C4-2B (cell line): ENCODE measurements around the gene OTUD6A.

ENCODE experiments used
- H3K27ac ChIP-seq: fragments of 450-650 bp; 2 replicates; pipeline ENCODE4 v1.5.1; 2017
- ZFX ChIP-seq: fragments of 450-650 bp; IDR thresholded peaks from 2 replicates; pipeline ENCODE4 v1.6.1; 2017
- TF ChIP-seq, protein P1 (sequence below): fragments of 450-650 bp; conservative IDR thresholded peaks from 2 replicates; pipeline ENCODE4 v1.5.1; 2017; ENCODE audit warnings: mild to moderate bottlenecking

Gene OTUD6A

GRCh38 chrX:70029863-70030262 lies 32.4 kb upstream of the OTUD6A start:
- no peak overlapping the region for H3K27ac ChIP-seq
- no peak for TF ChIP-seq ZFX

- H3K27ac ChIP-seq = no peak overlapping the region
- TF ChIP-seq ZFX = no peak
- TF ChIP-seq, protein P1, sequence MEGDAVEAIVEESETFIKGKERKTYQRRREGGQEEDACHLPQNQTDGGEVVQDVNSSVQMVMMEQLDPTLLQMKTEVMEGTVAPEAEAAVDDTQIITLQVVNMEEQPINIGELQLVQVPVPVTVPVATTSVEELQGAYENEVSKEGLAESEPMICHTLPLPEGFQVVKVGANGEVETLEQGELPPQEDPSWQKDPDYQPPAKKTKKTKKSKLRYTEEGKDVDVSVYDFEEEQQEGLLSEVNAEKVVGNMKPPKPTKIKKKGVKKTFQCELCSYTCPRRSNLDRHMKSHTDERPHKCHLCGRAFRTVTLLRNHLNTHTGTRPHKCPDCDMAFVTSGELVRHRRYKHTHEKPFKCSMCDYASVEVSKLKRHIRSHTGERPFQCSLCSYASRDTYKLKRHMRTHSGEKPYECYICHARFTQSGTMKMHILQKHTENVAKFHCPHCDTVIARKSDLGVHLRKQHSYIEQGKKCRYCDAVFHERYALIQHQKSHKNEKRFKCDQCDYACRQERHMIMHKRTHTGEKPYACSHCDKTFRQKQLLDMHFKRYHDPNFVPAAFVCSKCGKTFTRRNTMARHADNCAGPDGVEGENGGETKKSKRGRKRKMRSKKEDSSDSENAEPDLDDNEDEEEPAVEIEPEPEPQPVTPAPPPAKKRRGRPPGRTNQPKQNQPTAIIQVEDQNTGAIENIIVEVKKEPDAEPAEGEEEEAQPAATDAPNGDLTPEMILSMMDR = peak; percentile 80
These were observed 31.9 kb upstream of the OTUD6A start for GRCh38 chrX:70030301-70030767.

DNA sequence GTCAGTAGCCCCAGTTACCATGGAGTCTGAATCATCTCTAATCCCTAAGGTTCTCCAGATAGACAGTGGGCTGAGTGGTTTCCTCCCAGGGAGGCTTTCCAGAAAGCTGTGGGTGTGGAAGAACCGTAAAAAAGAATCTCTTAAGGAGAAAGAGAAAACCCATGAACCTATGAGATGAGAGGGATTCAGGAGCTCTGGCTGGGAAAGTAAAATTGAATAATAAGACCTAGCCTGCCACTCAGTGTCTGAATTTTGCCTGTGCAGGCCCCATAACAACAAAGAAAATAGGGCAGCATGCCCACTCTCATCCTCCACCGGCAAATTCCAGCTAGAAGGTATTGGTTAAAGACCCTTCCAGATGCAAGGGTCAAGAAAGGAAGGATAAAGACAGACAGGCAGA lies 29.5 kb upstream of the OTUD6A start:
- no peak overlapping the region for H3K27ac ChIP-seq
- no peak for TF ChIP-seq ZFX
- TF ChIP-seq, protein P1 = no peak

DNA sequence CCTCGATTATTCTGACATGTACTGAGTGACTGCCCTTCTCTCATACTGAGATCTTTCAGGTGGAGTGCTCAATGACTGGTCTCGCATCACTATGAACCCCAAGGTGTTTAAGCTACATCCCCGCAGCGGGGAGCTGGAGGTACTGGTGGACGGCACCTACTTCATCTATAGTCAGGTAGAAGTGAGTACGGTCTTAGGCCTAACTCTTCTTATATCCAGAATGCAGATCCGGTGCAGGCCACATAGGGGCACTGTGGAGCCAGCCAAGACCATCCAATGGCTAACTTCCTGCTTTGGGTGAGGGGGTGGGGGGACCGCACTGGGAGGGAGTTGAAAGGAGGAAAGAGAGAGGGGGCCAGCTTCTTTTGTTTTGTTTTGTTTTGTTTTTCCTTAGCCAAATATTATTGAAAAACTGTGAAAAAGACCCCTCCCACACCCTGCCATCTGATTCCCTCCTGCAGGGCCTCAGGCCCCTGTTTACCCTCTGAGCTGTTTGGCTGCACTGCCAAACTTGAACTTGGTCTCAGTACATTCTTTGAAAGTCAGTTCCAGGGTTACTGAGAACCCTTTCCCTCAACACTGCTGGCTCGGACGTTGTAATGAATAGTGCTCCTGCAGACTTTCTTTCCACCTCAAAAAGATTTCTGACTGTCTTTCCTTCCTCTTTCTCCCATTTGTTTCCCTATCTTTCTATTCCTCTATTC lies 28.8 kb upstream of the OTUD6A start:
- H3K27ac ChIP-seq = no peak overlapping the region
- TF ChIP-seq, protein P1 = peak; percentile 63
- no peak for TF ChIP-seq ZFX

GRCh38 chrX:70034646-70035045 lies 27.6 kb upstream of the OTUD6A start:
- no peak overlapping the region for H3K27ac ChIP-seq
- no peak for TF ChIP-seq ZFX
- TF ChIP-seq, protein P1 = no peak

DNA sequence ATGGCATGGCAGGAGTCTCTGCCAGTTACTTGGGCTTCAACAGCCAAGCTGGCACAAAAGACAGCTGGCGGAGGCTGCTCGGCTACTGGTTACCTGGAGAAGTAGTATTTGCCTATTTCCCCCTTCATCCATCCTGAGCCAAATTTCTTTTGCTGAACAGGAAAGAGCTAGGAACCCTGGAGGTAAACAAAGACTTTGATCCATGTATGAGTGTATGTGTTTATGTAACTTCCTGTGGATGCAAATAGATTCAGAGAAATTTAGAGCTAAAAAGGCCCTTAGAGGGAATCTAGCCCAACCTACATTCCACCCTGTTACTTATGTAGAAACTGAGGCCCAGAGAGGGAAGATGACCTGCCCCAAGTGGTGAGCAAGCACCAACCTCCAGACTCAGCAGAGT lies 23.7 kb upstream of the OTUD6A start:
- H3K27ac ChIP-seq = peak overlapping the region; percentile 56; the same call in 1 of the 2 replicates
- TF ChIP-seq, protein P1 = no peak
- TF ChIP-seq ZFX = no peak

DNA sequence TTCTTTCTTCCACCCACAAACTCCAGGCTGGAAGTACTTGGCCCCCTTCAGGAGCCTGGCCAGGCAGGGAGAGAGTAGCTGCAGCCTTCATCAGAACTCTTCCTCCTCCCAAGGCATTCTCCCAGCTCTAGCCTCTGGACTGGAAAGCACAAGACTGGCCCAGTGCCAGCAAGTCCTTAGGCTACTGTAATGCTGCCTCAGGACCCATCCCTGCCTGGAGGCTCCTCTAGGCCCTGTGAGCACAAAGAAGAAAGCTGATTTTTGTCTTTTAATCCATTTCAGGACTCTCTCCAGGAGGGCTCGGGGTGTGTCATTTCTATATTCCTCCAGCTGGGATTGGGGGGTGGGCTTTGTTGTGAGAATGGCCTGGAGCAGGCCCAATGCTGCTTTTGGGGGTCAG lies 23.3 kb upstream of the OTUD6A start:
- peak overlapping the region; percentile 56; the same call in 1 of the 2 replicates for H3K27ac ChIP-seq
- TF ChIP-seq, protein P1 = no peak
- no peak for TF ChIP-seq ZFX

GRCh38 chrX:70039758-70040157 lies 22.5 kb upstream of the OTUD6A start:
- TF ChIP-seq ZFX = no peak
- TF ChIP-seq, protein P1 = no peak
- peak overlapping the region; percentile 56 for H3K27ac ChIP-seq
